Activated CD4-positive, alpha-beta memory T cell treated with anti-CD3 and anti-CD28 coated beads for 36 hours (primary cell): ENCODE measurements around the gene SFXN5. TPM values are rescaled to one million over a fixed set of nuclear protein-coding genes. Genes with fewer than 3 reads are reported as not detected.

Experiments used
- CTCF ChIA-PET: fragments of 350-600 bp; sonication (Branson Sonifier 250); formaldehyde crosslinking; loops from one replicate; lab custom pipeline; 2021; ENCODE audit warnings: antibody characterized with exemption, inconsistent platforms; lab: Charles Lee
- POLR2A ChIA-PET: fragments of 350-600 bp; sonication (Branson Sonifier 250); formaldehyde crosslinking; loops from one replicate; lab custom pipeline; 2021; ENCODE audit warnings: antibody characterized with exemption; lab: Charles Lee
- DNase-seq: peaks from one replicate; pipeline ENCODE4 v3.0.0-alpha.2; 2020
- H3K27ac Mint-ChIP-seq: one replicate; pipeline ENCODE4 v1.8.0; 2021; ENCODE audit warnings: mixed read lengths
- H3K27me3 Mint-ChIP-seq: one replicate; pipeline ENCODE4 v1.8.0; 2021; ENCODE audit warnings: mixed read lengths
- H3K36me3 Mint-ChIP-seq: one replicate; pipeline ENCODE4 v1.8.0; 2021; ENCODE audit warnings: mixed read lengths
- H3K4me1 Mint-ChIP-seq: one replicate; pipeline ENCODE4 v1.8.0; 2021; ENCODE audit warnings: low read depth, mixed read lengths
- H3K4me3 Mint-ChIP-seq: one replicate; pipeline ENCODE4 v1.8.0; 2021; ENCODE audit warnings: mild to moderate bottlenecking, mixed read lengths
- H3K9me3 Mint-ChIP-seq: one replicate; pipeline ENCODE4 v1.8.0; 2021; ENCODE audit warnings: mixed read lengths
- intact Hi-C: fragments of 100-400 bp; cut with micrococcal nuclease; formaldehyde crosslinking; loops from one replicate; pipeline ENCODE4 v1.15.1; 2023
- total RNA-seq, 2 experiments: library from RNA; stranded (reverse); gene quantifications; one replicate each; pipeline ENCODE4 v1.2.3, GENCODE V29; 2021

The SFXN5 gene
- total RNA-seq, 2 experiments from 2014 or later, result 4.5 to 7.6 TPM

DNA sequence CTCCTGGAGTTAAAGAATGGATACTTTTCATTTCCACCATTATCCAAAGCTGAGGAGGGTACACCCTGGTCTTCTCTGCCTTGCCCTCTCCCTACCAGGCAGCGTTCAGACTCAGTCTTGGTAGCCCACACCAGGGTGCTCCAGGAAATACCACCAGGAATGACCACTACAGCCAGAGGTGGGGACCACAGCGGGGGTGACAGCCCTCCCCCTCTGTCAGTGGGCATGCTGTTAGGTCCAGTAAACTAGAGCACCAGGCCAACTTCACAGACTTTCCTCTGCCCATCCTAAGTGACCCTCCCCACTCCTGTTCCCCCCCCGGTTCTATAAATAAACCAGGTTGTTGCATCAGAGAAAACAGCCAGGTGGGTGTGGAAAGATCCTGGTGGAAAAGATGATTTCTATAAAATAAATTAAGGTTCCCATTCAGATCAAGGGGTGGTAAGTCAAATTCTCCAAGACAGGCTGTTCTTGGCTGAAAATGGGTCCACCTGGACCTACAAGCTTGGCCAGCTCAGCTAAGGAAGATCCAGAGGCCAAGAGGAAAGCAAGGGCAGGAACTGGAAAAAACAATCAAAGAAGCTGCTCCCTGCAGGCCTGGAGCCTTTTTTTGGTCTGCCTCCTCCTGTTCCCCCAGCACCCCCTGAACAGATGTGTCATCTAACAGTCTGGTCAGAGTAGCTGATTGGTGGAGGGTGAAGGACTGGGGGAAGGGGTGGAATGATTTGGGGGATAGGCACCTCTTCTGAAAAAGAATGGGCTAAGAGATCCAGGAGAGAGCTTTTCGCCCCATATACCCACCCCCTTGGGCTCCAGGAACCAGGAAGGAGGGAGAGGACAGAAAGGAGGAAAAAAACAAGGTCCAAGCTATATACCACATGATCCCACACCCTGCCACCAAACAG, 38.9 kb upstream of the SFXN5 start:
- Mint-ChIP-seq H3K27me3 (no peaks in the 10 kb centered on the region), H3K4me3 (peak overlapping the region; percentile 81), H3K9me3 (no peaks in the 10 kb centered on the region), H3K27ac (no peak overlapping the region), H3K36me3 (no peaks in the 10 kb centered on the region), H3K4me1 (peaks cover 27% of the 10 kb centered on the region)
- ChIA-PET POLR2A (no interaction called here), CTCF (interaction anchor here (1.1 to 3.1 kb wide), 2 partner anchors 24 to 217 kb away, joined by 3 to 16 read pairs; no protein-coding TSS in a partner anchor)
- intact Hi-C loops, result no loop called here
- no peak for DNase-seq

DNA sequence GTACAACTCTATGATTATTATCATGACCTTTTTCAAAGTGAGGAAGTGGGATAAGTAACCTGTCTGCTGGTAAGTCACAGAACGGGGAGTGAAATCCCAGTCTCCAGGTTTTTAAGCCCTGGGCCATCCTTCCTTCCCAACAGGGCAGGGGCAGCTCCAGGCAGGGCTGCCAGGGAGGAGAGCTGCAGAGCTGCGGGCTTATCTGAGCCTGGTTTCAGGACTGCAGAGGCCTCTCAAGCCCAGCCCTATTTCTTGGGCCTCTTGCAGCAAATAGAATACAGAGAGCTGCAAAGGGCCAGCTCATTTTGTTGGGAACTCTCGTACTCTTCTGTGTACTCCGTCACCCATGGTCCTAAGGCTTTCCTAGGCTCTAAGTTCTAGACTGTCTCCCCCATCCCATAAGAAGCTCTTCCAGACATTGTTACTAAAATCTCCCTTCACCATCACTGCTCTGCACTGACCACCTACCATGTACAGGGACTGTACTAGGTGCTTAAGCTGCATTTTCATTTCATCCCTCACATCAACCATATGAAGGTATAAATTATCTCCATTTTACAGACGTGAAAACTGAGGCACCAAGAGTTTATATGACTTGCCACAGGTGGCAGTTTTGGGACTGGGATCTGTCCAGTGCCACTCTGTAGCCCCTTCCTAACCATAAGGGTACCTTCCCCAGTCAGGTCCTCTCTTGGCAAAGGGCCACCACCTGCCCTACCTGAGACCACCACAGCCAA, 38.1 kb upstream of the SFXN5 start:
- H3K4me3 Mint-ChIP-seq, result no peak overlapping the region
- no peaks in the 10 kb centered on the region for H3K36me3 Mint-ChIP-seq
- intact Hi-C loops, result no loop called here

DNA sequence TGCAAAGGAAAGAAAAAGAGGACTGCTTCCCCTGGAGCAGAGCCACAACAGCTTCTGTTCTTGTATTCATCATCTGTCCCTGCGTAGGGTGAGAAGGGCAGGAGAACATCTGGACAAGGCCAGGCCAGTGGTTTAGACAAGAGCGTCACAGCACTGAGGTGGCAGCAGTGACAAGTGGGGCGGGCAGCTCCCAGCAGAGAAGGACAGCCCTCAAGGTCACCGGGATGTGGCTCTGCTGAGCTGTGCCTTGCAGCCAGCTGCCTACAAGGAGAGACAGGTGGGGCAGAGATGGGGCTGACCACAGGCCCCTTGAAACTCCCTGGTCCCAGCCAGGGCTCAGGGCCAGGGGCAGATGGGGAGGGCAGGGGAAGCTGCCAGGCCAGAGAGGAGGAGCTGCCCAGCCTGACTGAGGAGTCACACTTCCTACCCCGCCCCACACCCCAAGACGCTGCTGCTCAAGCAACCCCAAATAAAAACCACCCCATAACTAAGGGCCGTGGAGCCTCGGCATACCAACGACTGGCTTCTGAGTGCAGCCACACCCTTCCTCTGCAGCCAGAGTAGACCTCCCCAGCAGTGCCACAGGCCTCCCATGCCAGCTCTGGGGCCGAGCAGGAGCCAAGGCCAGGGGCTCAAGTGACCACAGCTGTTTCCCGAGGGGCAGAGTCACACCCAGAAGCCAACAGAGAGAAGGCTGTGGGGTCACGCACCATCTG, 35.9 kb upstream of the SFXN5 start:
- Mint-ChIP-seq H3K27ac (no peak overlapping the region), H3K4me3 (no peak overlapping the region), H3K4me1 (peaks cover 33% of the 10 kb centered on the region), H3K9me3 (no peaks in the 10 kb centered on the region), H3K36me3 (no peaks in the 10 kb centered on the region), H3K27me3 (no peaks in the 10 kb centered on the region)
- ChIA-PET CTCF (interaction anchor here (0.6 kb wide), 1 partner anchor 22 kb away, joined by 3 read pairs; no protein-coding TSS in a partner anchor), POLR2A (no interaction called here)
- intact Hi-C loops, result no loop called here
- no peak for DNase-seq

More for the DNA sequence above, 38.1 kb upstream of the SFXN5 start:
- Mint-ChIP-seq H3K27me3 (no peaks in the 10 kb centered on the region), H3K9me3 (no peaks in the 10 kb centered on the region), H3K27ac (no peak overlapping the region), H3K4me1 (peaks cover 27% of the 10 kb centered on the region)
- CTCF ChIA-PET, result no interaction called here
- no peak for DNase-seq
- POLR2A ChIA-PET, result no interaction called here

DNA sequence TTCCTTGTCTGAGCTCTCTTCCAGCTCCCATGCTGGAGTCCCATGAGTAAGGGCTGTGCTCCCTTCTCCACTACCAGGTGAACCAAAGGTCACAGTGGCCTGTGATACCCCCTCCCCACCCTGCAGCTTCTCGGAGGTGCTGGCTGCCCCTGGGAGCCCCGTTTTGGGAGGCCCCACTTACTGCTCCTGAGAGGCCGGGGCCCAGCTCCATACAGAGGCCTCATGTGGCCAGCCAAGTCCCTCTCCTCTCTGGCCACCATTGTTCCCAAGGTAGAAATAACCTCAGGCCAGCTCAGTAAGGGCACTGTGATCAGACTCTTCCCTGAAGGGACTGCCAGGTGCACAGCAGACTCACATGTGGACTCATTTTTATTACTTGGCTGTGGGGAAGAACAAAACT, 35.3 kb upstream of the SFXN5 start:
- Mint-ChIP-seq H3K4me1 (peaks cover 33% of the 10 kb centered on the region), H3K9me3 (no peaks in the 10 kb centered on the region), H3K4me3 (no peak overlapping the region), H3K36me3 (no peaks in the 10 kb centered on the region), H3K27ac (no peak overlapping the region), H3K27me3 (no peaks in the 10 kb centered on the region)
- intact Hi-C loops, result no loop called here
- POLR2A ChIA-PET, result no interaction called here
- CTCF ChIA-PET, result no interaction called here
- no peak for DNase-seq

DNA sequence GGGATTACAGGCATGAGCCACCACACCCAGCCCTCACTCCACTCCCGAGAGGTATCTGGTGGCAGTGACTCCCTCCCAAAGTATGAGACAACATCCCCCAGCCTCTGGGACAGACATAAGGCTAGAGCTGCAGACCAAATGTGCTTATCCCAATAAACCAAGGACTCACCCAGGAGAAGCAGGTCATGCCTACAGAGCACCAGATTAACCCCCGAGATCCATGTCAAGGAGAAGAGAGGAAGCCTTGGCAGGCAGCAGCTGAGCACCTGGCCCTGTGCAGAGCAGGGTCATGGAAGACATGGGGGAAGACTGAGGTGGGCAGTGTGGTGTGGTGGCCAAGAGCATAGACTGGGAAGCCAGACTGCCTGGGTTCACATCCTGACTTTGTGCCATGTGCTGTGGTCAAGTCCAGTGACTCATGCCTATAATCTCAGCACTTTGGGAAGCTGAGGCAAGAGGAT, 34.0 kb upstream of the SFXN5 start:
- no peak for DNase-seq
- H3K36me3 Mint-ChIP-seq, result no peaks in the 10 kb centered on the region
- H3K9me3 Mint-ChIP-seq, result no peaks in the 10 kb centered on the region
- ChIA-PET POLR2A (no interaction called here), CTCF (no interaction called here)
- no peak overlapping the region for H3K4me3 Mint-ChIP-seq
- H3K4me1 Mint-ChIP-seq, result peaks cover 23% of the 10 kb centered on the region
- H3K27ac Mint-ChIP-seq, result no peak overlapping the region
- no peaks in the 10 kb centered on the region for H3K27me3 Mint-ChIP-seq
- intact Hi-C loops, result no loop called here

DNA sequence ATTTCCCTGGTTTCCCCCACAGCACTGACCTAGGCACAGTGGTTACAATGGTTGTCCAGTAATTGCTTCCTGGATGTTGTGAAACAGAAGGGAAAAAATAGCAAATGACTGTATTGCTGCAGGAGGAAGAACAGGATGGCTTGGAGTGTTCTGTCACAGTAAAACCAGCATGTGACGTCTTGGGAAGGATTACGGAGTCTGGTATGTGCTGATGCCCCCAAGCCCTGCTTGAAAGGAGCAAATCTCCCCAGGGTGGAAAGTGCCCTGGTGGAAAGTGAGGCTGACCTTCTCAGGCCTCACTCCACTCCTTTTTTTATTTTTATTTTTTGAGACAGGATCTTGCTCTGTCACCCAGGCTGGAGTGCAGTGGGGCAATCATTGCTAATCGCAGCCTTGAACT, 33.4 kb upstream of the SFXN5 start:
- ChIA-PET CTCF (no interaction called here), POLR2A (no interaction called here)
- Mint-ChIP-seq H3K4me1 (peaks cover 22% of the 10 kb centered on the region), H3K9me3 (no peaks in the 10 kb centered on the region), H3K36me3 (no peaks in the 10 kb centered on the region), H3K27me3 (no peaks in the 10 kb centered on the region), H3K27ac (no peak overlapping the region), H3K4me3 (no peak overlapping the region)
- intact Hi-C loops, result no loop called here
- DNase-seq, result no peak

DNA sequence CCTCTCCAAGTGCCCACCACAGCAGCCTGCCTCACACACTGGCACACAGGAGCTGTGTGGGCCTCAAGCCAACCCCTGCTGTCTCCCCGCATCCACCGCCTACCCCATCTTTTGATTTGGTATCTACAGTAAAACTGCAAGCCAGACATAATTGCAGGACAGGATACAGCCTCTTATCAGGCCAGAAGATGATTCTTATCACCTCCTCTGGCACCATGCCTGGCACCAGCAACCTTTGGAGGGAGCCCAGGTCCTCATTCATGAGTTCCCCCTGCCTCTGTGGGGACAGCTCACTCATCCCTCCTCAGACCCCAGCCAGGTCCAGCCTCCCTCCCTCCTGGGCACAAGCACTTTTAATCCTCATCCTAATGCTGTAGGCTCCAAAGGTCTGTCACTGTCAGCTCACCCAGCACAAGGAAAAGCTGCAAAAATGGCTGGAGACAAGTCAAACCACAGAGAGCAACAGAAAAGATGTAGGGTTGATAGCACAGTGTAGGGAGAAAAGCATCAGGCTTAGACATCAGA, 31.6 kb upstream of the SFXN5 start:
- H3K27ac Mint-ChIP-seq, result no peak overlapping the region
- CTCF ChIA-PET, result no interaction called here
- POLR2A ChIA-PET, result no interaction called here
- no peaks in the 10 kb centered on the region for H3K9me3 Mint-ChIP-seq
- no peak for DNase-seq
- no peaks in the 10 kb centered on the region for H3K36me3 Mint-ChIP-seq
- no peak overlapping the region for H3K4me3 Mint-ChIP-seq
- H3K27me3 Mint-ChIP-seq, result no peaks in the 10 kb centered on the region
- H3K4me1 Mint-ChIP-seq, result peaks cover 17% of the 10 kb centered on the region
- intact Hi-C loops, result no loop called here

DNA sequence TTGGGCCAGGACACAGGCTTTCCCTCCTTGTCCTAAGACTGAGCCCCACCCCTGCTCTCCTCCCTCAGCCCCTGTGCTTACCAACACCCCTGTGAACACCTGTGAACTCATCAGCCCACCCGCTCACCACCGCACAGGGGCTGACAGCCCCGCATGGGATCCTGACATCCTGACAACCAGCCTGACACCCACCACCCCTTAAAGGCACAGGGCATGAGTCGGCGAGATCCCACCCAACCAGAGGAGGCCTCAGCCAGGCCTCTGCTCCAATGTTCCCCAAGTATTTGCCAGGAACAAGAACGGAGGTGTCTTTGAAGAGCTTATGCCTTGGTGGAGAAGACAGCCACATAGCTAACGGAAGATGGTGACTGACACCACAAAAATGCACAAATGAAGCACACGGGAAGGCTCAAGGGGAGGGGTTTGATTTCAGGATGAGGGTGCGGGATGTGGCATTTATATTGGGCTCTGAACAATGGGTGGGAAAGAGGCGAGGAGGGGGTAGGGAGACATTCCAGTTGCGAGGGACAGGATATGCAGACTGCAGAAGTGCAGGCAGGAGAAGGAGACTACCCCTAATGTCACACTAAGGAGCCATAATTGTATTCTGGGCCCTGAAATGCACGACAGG, 30.2 kb upstream of the SFXN5 start:
- no peak for DNase-seq
- Mint-ChIP-seq H3K27me3 (no peaks in the 10 kb centered on the region), H3K9me3 (no peaks in the 10 kb centered on the region), H3K27ac (no peak overlapping the region), H3K4me3 (no peak overlapping the region), H3K4me1 (peaks cover 11% of the 10 kb centered on the region), H3K36me3 (no peaks in the 10 kb centered on the region)
- POLR2A ChIA-PET, result no interaction called here
- CTCF ChIA-PET, result no interaction called here
- intact Hi-C loops, result no loop called here

DNA sequence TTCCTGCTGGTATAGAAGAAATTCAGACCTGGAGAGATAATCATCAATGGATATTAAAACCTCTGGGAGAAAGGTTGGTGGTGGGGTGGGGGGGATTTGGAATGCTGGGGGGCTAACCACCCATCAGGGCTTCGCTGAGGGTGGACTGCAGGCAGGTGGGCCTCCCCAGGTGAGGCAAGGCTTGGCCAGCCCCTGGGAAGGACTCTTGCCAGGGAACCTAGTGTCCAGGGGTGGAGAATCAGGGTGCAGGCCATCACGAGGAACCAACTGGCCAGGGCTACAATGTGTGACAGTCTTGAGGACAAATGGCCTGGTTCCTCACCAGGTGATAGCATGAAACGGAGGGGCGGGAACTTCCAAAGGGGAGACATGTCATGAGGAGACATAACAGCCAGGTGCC, 29.4 kb upstream of the SFXN5 start:
- H3K27me3 Mint-ChIP-seq, result no peaks in the 10 kb centered on the region
- no peak for DNase-seq
- H3K36me3 Mint-ChIP-seq, result no peaks in the 10 kb centered on the region
- H3K4me1 Mint-ChIP-seq, result peaks cover 11% of the 10 kb centered on the region
- intact Hi-C loops, result no loop called here
- no peak overlapping the region for H3K27ac Mint-ChIP-seq
- no peaks in the 10 kb centered on the region for H3K9me3 Mint-ChIP-seq
- H3K4me3 Mint-ChIP-seq, result no peak overlapping the region
- ChIA-PET POLR2A (no interaction called here), CTCF (no interaction called here)

DNA sequence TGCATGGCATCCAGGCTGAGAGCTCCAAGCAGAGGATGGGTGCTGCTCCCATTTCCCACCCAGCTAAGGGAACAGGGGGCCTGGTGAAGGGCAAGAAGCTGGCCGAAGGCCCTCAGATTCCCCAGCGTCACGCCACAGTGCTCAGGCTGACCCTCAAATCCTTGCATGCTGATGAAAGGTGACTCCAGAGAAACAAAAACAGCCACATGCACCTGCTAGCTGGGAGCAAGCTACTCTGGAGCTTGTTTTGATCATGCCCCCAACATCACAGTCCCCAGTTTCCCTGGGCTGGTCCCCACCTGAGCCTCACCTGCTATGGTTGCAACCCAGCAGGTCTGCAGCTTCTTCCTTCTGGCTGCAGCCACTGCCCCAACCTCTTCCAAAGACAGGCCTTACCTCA, 28.0 kb upstream of the SFXN5 start:
- intact Hi-C loops, result no loop called here
- no peak overlapping the region for H3K27ac Mint-ChIP-seq
- no peak overlapping the region for H3K4me3 Mint-ChIP-seq
- ChIA-PET CTCF (interaction anchor here (1.0 to 1.5 kb wide), 4 partner anchors 12 to 113 kb away, joined by 3 to 6 read pairs (median 4); no protein-coding TSS in a partner anchor), POLR2A (no interaction called here)
- no peak for DNase-seq
- H3K36me3 Mint-ChIP-seq, result no peaks in the 10 kb centered on the region
- no peaks in the 10 kb centered on the region for H3K9me3 Mint-ChIP-seq
- H3K27me3 Mint-ChIP-seq, result no peaks in the 10 kb centered on the region
- H3K4me1 Mint-ChIP-seq, result peaks cover 11% of the 10 kb centered on the region

DNA sequence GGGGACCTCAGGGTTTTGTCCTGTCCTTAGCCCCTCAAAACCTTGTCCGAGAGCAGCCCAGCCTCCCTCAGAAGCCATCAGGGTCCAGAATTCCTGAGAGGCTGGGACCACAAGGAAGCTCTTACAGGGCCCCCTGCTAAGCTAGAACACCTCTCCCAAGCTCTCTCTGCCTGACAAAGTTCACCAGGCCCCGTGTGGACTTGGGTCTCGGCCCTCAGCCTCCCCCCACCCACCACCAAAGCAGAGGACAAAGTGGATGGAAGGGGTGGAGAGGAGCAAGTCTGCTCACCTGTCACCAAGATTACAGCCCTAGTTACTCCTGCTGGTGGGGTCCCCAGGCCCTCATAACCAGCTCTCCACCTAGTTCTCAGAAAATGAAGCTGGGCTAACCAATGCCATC, 24.4 kb upstream of the SFXN5 start:
- Mint-ChIP-seq H3K4me1 (peaks cover 2% of the 10 kb centered on the region), H3K9me3 (no peaks in the 10 kb centered on the region), H3K27ac (no peak overlapping the region), H3K27me3 (no peaks in the 10 kb centered on the region), H3K4me3 (no peak overlapping the region), H3K36me3 (no peaks in the 10 kb centered on the region)
- CTCF ChIA-PET, result interaction anchor here (1.9 kb wide), 1 partner anchor 10 kb away, joined by 7 read pairs; no protein-coding TSS in a partner anchor
- POLR2A ChIA-PET, result interaction anchor here (0.6 kb wide), 1 partner anchor 14 kb away, joined by 3 read pairs; no protein-coding TSS in a partner anchor
- no peak for DNase-seq
- intact Hi-C loops, result no loop called here
